Dermis microvascular lymphatic vessel endothelial cell (primary cell): ENCODE results near the gene SBK1. TPM values are rescaled to one million over a fixed set of nuclear protein-coding genes. Genes with fewer than 3 reads are reported as not detected.

Source experiments
- DNase-seq, 2 donors: peaks; one replicate each; pipeline versions ENCODE4 v3.0.0 to v3.0.0-alpha.2; 2010; ENCODE audit warnings: low read depth in 2 of 2
- total RNA-seq: library from RNA; depleted of rRNA; stranded (reverse); fragments of >200 nt; gene quantifications from 2 replicates; pipeline ENCODE4 v1.2.1, GENCODE V29; 2014

The SBK1 gene
- total RNA-seq, 1 donor from 2014 or later, result 0.13 TPM

GRCh38 chr16:28282045-28282444 lies 10.3 kb upstream of the SBK1 start:
- no peak for DNase-seq

GRCh38 chr16:28283173-28283572 lies 9.2 kb upstream of the SBK1 start:
- no peak for DNase-seq

- no peak for DNase-seq
These were observed 8.3 kb upstream of the SBK1 start for GRCh38 chr16:28283798-28284577.

GRCh38 chr16:28285649-28286048 lies 6.7 kb upstream of the SBK1 start:
- no peak for DNase-seq

GRCh38 chr16:28288114-28288513 lies 4.2 kb upstream of the SBK1 start:
- DNase-seq, result no peak

DNA sequence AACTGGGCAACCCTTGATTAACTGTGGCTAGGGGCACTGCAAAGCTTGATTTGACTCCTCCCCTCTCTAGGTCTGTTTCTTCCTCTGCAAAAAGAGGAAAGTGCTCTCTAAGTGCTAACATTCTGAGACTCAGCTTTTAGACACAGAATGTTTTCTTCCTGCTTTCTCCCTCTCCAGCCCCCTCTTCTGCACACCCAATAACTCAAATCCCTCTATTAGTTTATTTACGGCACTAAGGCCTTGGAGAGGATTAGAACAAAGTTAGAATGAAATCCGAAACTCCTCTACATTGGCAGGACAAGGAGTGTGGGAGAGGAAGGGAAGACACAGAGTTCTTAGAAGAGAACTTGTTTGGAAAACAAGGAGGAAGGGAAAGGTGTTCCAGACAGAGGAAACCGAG lies 3.3 kb upstream of the SBK1 start:
- DNase-seq, result no peak

DNA sequence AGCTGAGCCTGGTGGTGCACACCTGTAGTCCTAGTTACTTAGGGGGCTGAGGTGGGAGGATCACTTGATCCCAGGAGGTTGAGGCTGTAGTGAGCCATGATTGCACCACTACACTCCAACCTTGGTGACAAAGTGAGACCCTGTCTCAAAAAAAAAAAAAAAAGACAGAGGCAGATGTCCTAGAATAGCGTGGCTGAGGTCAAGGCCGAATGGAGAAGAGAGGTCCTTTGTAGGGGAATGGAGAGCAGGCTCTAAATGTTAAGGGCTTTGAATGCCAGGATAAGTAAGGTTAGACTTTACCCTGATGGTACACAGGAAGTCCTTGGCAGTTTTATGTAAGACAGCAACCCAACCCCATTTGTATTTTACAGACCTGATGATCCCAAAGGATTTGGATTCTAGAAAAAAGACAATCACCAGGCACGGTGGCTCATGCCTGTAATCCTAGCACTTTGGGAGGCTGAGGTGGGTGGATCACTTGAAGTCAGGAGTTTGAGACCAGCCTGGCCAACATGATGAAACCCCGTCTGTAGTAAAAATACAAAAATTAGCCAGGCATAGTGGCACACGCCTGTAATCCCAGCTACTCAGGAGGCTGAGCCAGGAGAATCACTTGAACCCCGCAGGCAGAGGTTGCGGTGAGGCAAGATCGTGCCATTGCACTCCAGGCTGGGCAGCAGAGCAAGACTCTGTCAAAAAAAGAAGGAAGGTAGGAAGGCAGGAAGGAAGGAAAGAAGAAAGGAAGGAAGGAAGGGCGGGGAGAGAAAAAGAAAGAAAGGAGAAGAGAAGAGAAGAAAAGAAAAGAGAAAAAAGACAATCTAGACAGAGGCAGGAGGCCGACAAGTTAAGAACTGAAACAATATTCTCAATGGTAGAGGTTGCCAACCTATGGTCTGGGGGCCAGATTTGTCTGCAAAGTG lies 2.1 kb upstream of the SBK1 start:
- DNase-seq, result no peak

DNA sequence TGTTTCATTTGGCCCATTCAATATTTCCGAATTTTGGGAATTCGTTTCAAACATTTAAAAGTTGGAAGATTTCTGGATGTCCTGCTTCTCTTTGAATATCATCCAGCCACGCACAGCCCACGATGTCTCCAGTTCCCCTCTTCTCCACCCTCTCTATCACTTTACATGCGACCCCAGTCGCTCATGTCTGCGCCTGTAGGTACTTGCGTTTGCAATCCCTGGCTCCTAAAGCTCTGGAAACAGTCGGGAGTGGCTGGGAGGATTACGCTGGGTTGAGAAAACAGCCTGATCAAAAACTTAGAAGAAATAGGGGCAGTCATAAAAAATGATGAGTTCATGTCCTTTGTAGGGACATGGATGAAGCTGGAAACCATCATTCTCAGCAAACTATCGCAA lies 1.5 kb upstream of the SBK1 start:
- no peak for DNase-seq

GRCh38 chr16:28292731-28293600 lies 641 bp downstream of the SBK1 start:
- DNase-seq, result no peak

- DNase-seq, result no peak
These were observed 1.3 kb downstream of the SBK1 start for GRCh38 chr16:28293601-28293960.

- no peak for DNase-seq
These were observed 1.9 kb downstream of the SBK1 start for GRCh38 chr16:28294201-28294600.

GRCh38 chr16:28295276-28295675 lies 3.0 kb downstream of the SBK1 start:
- no peak for DNase-seq

DNA sequence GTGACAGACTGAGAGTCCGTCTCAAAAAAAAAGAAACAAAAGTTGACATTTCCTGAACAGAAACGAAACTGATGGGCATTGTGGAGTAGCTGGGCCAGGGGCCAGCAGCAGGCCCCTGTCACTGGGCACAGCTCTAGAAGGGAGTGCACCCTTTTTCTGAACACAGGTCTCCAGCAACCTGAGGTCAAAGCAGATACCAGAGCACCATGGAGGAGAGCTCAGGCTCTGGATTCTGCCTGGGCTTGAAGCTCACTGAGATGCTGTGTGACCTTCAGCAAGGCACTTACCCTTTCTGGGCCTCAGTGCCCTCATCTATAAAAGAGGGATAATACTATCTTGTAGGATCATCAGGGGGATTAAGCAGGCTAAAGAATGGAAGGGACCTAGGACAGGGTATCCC lies 5.0 kb downstream of the SBK1 start:
- DNase-seq, result no peak

- no peak for DNase-seq
These were observed 5.6 kb downstream of the SBK1 start for GRCh38 chr16:28297784-28298510.

- DNase-seq, result no peak
These were observed 6.2 kb downstream of the SBK1 start for GRCh38 chr16:28298511-28298878.

GRCh38 chr16:28300327-28300726 lies 8.0 kb downstream of the SBK1 start:
- DNase-seq, result no peak

GRCh38 chr16:28301154-28301553 lies 8.8 kb downstream of the SBK1 start:
- DNase-seq, result no peak

GRCh38 chr16:28301620-28302019 lies 9.3 kb downstream of the SBK1 start:
- no peak for DNase-seq

DNA sequence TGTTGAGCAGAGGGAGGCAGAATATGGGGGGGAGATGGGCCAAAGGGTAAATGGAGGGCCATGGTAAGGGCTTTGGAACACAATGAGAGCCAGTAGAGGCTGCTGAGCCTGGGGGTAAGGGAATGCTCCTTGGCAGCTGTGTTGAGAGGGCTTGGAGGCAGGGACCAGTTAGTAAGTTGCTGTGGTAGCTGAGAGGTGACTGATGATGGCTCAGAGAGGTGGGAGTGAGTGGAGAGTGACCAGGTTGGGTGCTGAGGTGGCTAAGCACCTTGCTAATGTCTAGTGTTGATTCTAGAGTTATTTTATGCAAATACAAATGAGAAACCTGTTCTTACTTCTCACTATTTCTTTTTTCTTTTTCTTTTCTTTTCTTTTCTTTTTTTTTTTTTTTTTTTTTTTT lies 10.8 kb downstream of the SBK1 start:
- no peak for DNase-seq

DNA sequence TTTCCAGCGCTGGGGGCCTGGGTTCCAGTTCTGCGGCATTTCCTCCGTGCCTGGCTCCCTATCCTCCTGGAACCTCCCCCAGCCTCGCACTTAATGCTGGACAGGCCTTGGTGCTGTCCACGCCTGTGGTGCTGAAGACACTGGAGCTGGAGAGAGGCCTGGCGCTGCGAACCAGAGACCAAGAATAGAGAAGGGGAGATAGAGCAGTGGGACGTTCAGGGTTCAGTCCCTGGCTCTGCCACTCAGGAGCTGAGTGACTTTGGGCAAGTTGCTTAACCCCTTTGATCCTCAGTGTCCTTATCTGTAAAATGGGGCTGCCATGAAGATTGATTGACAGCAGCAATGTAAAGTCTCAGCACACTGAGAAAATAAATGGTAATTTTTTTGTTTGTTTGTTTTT lies 11.9 kb downstream of the SBK1 start:
- DNase-seq, result peak; percentile 9 to 48

DNA sequence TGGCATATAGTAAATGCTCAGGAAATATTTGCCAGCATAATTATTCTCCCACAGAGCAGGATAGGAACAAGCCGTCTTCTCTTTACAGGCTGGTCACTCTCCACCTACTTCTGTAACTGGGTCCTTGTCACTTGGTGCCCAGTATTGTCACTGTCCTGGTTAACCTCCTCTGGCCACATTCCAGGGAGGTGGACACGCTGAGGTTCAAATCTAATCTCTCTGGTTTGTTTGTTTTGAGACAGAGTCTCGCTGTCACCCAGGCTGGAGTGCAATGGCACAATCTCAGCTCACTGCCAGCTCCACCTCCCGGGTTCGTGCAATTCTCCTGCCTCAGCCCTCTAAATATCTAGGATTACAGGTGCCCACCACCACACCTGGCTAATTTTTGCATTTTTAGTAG lies 15.6 kb downstream of the SBK1 start:
- no peak for DNase-seq
